Coronary artery (tissue), 2 donors: ENCODE data around the gene SYNE1.

Experiments
- DNase-seq: peaks from one replicate; pipeline ENCODE4 v3.0.0-alpha.2; 2017; ENCODE audit warnings: low spot score
- H3K27ac ChIP-seq, 2 donors: fragments of 200-600 bp; sonication (generic); one replicate each; pipeline ENCODE4 v1.5.1; 2016 to 2019
- H3K4me3 ChIP-seq: fragments of 200-600 bp; sonication (generic); 2 replicates; pipeline ENCODE4 v1.5.1; 2016; ENCODE audit warnings: mild to moderate bottlenecking, moderate library complexity
- CTCF ChIP-seq: fragments of 200-600 bp; sonication (generic); IDR thresholded peaks from one replicate; pipeline ENCODE4 v1.5.1; 2019; ENCODE audit warnings: antibody characterized with exemption

SYNE1 gene

GRCh38 chr6:152107973-152108372 is 529.2 kb downstream of the SYNE1 start:
- no peak overlapping the region for H3K27ac ChIP-seq
- no peak for TF ChIP-seq CTCF
- H3K4me3 ChIP-seq, result no peak overlapping the region
- no peak for DNase-seq

- DNase-seq, result no peak
- Histone ChIP-seq H3K4me3 (no peak overlapping the region), H3K27ac (peak overlapping the region; percentile 48 to 86)
- no peak for TF ChIP-seq CTCF
Observed at GRCh38 chr6:152100183-152100618, 537.0 kb downstream of the SYNE1 start.

GRCh38 chr6:152099446-152100182 is 537.5 kb downstream of the SYNE1 start:
- DNase-seq, result no peak
- H3K4me3 ChIP-seq, result no peak overlapping the region
- peak overlapping the region; percentile 48 to 86 for H3K27ac ChIP-seq
- no peak for TF ChIP-seq CTCF

- no peak for TF ChIP-seq CTCF
- no peak overlapping the region for H3K4me3 ChIP-seq
- no peak overlapping the region for H3K27ac ChIP-seq
- no peak for DNase-seq
Observed at GRCh38 chr6:152098683-152099082, 538.5 kb downstream of the SYNE1 start.

GRCh38 chr6:152096863-152097496 is 540.2 kb downstream of the SYNE1 start:
- Histone ChIP-seq H3K27ac (peak overlapping the region; percentile 37 to 61), H3K4me3 (no peak overlapping the region)
- TF ChIP-seq CTCF, result no peak
- DNase-seq, result no peak

- peak overlapping the region; percentile 47 to 94 for H3K27ac ChIP-seq
- H3K4me3 ChIP-seq, result peak overlapping the region; percentile 31
- peak; percentile 90 for DNase-seq
- no peak for TF ChIP-seq CTCF
Observed at GRCh38 chr6:152094992-152095592, 542.1 kb downstream of the SYNE1 start.

GRCh38 chr6:152094276-152094675 is 542.9 kb downstream of the SYNE1 start:
- Histone ChIP-seq H3K4me3 (no peak overlapping the region), H3K27ac (peak overlapping the region; percentile 47 to 94)
- DNase-seq, result no peak
- TF ChIP-seq CTCF, result no peak
